ENCODE data around the gene JAKMIP1.

The JAKMIP1 gene

GRCh38 chr4:6055436-6055835 is 144.9 kb downstream of the JAKMIP1 start:
- DNase-seq = no peak

GRCh38 chr4:6055030-6055429 is 145.3 kb downstream of the JAKMIP1 start:
- DNase-seq = no peak

GRCh38 chr4:6054162-6054922 is 146.0 kb downstream of the JAKMIP1 start:
- no peak for DNase-seq

- DNase-seq = no peak
These were observed 147.7 kb downstream of the JAKMIP1 start for GRCh38 chr4:6052679-6053078.

- no peak for DNase-seq
These were observed 149.8 kb downstream of the JAKMIP1 start for GRCh38 chr4:6050551-6050950.

GRCh38 chr4:6049985-6050384 is 150.4 kb downstream of the JAKMIP1 start:
- DNase-seq = no peak

- no peak for DNase-seq
These were observed 151.1 kb downstream of the JAKMIP1 start for GRCh38 chr4:6049278-6049677.

- DNase-seq = no peak
These were observed 151.8 kb downstream of the JAKMIP1 start for GRCh38 chr4:6048537-6048936.

GRCh38 chr4:6047130-6047673 is 153.1 kb downstream of the JAKMIP1 start:
- DNase-seq = no peak

- no peak for DNase-seq
These were observed 153.7 kb downstream of the JAKMIP1 start for GRCh38 chr4:6046526-6047129.

GRCh38 chr4:6044805-6045204 is 155.5 kb downstream of the JAKMIP1 start:
- DNase-seq = no peak

GRCh38 chr4:6044276-6044675 is 156.1 kb downstream of the JAKMIP1 start:
- no peak for DNase-seq

- DNase-seq = no peak
These were observed 156.5 kb downstream of the JAKMIP1 start for GRCh38 chr4:6043843-6044242.

- no peak for DNase-seq
These were observed 157.2 kb downstream of the JAKMIP1 start for GRCh38 chr4:6043188-6043587.

GRCh38 chr4:6042293-6043063 is 157.9 kb downstream of the JAKMIP1 start:
- no peak for DNase-seq

- DNase-seq = no peak
These were observed 158.5 kb downstream of the JAKMIP1 start for GRCh38 chr4:6041800-6042199.

GRCh38 chr4:6038711-6039110 is 161.6 kb downstream of the JAKMIP1 start:
- DNase-seq = no peak

GRCh38 chr4:6035786-6036185 is 164.6 kb downstream of the JAKMIP1 start:
- DNase-seq = no peak

GRCh38 chr4:6033381-6033780 is 167.0 kb downstream of the JAKMIP1 start:
- no peak for DNase-seq

GRCh38 chr4:6032249-6033244 is 167.8 kb downstream of the JAKMIP1 start:
- no peak for DNase-seq

GRCh38 chr4:6031846-6032245 is 168.5 kb downstream of the JAKMIP1 start:
- DNase-seq = no peak

GRCh38 chr4:6030679-6031078 is 169.7 kb downstream of the JAKMIP1 start:
- no peak for DNase-seq
